ENCODE results near the gene SLC4A5. TPM values are rescaled to one million over a fixed set of nuclear protein-coding genes. Genes with fewer than 3 reads are reported as not detected.
A peak's percentile ranks its signal among the peaks of the same experiment; 100 is the strongest.

Gene SLC4A5
- total and polyA plus RNA-seq, 8 donors: 0.12 to 4.8 (median 0.58) TPM; not detected in 1

GRCh38 chr2:74206180-74206688 is 137.0 kb downstream of the SLC4A5 start:
- 28 to 63% (median 44%) methylated on average over 5 to 6 of the region's 6 CpGs for WGBS, 5 donors
- no peaks in the 10 kb centered on the region for H3K27me3 ChIP-seq
- H3K9me3 ChIP-seq: no peaks in the 10 kb centered on the region
- no peak for TF ChIP-seq EP300 (IDR thresholded peaks at IDR 0.05)
- peak in 1 of 7 experiments; percentile 4 for TF ChIP-seq CTCF (IDR thresholded peaks at IDR 0.05)
- peak in 2 of 3 donors; percentile 34 to 60 for TF ChIP-seq POLR2AphosphoS5 (IDR thresholded peaks at IDR 0.05)
- no peak for TF ChIP-seq POLR2A (IDR thresholded peaks at IDR 0.05)
- H3K4me3 ChIP-seq: peak overlapping the region in 1 of 4 donors; percentile 14
- intact Hi-C loops (cut with DNase I; ENCODE audit: low total_unique reads): no loop called here
- H3K36me3 ChIP-seq: peaks cover 18 to 52% (median 43%) of the 10 kb centered on the region in 4 donors
- peak overlapping the region; percentile 11 to 90 (median 73) for H3K27ac ChIP-seq
- H3K4me1 ChIP-seq: peaks cover 21 to 55% (median 42%) of the 10 kb centered on the region in 4 donors
- DNase-seq: peak; percentile 22 to 39

GRCh38 chr2:74205596-74205995 is 137.6 kb downstream of the SLC4A5 start:
- H3K9me3 ChIP-seq: no peaks in the 10 kb centered on the region
- intact Hi-C loops (cut with DNase I; ENCODE audit: low total_unique reads): no loop called here
- TF ChIP-seq POLR2AphosphoS5 (IDR thresholded peaks at IDR 0.05) (peak in 2 of 3 donors; percentile 32 to 58), POLR2A (IDR thresholded peaks at IDR 0.05) (no peak)
- H3K27ac ChIP-seq: peak overlapping the region; percentile 61 to 90 (median 73)
- no peaks in the 10 kb centered on the region for H3K27me3 ChIP-seq
- H3K4me3 ChIP-seq: no peak overlapping the region
- WGBS, 5 donors: 24 to 51% (median 29%) methylated on average over 6 of the region's 6 CpGs
- H3K36me3 ChIP-seq: peaks cover 18 to 46% (median 37%) of the 10 kb centered on the region in 4 donors
- H3K4me1 ChIP-seq: peaks cover 21 to 61% (median 46%) of the 10 kb centered on the region in 4 donors
- DNase-seq: peak; percentile 59 to 65

- 64 to 79% (median 68%) methylated on average over 5 of the region's 5 CpGs for WGBS, 5 donors
- no peak overlapping the region for H3K4me3 ChIP-seq
- no peaks in the 10 kb centered on the region for H3K9me3 ChIP-seq
- TF ChIP-seq POLR2A (IDR thresholded peaks at IDR 0.05) (no peak), CTCF (IDR thresholded peaks at IDR 0.05) (no peak), POLR2AphosphoS5 (IDR thresholded peaks at IDR 0.05) (no peak), EP300 (IDR thresholded peaks at IDR 0.05) (no peak)
- intact Hi-C loops (cut with DNase I; ENCODE audit: low total_unique reads): no loop called here
- peak overlapping the region in 4 of 5 donors; percentile 64 to 90 (median 78) for H3K27ac ChIP-seq
- H3K4me1 ChIP-seq: peaks cover 21 to 66% (median 48%) of the 10 kb centered on the region in 4 donors
- peaks cover 15 to 41% (median 32%) of the 10 kb centered on the region in 4 donors for H3K36me3 ChIP-seq
- H3K27me3 ChIP-seq: no peaks in the 10 kb centered on the region
- no peak for DNase-seq
These were observed 138.1 kb downstream of the SLC4A5 start for GRCh38 chr2:74205113-74205512.

GRCh38 chr2:74204436-74204835 is 138.8 kb downstream of the SLC4A5 start:
- no peak for DNase-seq
- intact Hi-C loops (cut with DNase I; ENCODE audit: low total_unique reads): no loop called here
- 91 to 98% (median 94%) methylated on average over 3 of the region's 3 CpGs for WGBS, 5 donors
- Histone ChIP-seq H3K27ac (peak overlapping the region in 4 of 5 donors; percentile 2 to 90 (median 52)), H3K4me3 (no peak overlapping the region), H3K36me3 (peaks cover 9 to 34% (median 25%) of the 10 kb centered on the region in 4 donors), H3K4me1 (peaks cover 26 to 73% (median 51%) of the 10 kb centered on the region in 4 donors), H3K9me3 (no peaks in the 10 kb centered on the region), H3K27me3 (no peaks in the 10 kb centered on the region)
- no peak for TF ChIP-seq EP300 (IDR thresholded peaks at IDR 0.05)
- TF ChIP-seq POLR2A (IDR thresholded peaks at IDR 0.05): no peak
- TF ChIP-seq CTCF (IDR thresholded peaks at IDR 0.05): no peak
- no peak for TF ChIP-seq POLR2AphosphoS5 (IDR thresholded peaks at IDR 0.05)

- TF ChIP-seq POLR2AphosphoS5 (IDR thresholded peaks at IDR 0.05) (peak; percentile 38 to 66 (median 39)), CTCF (IDR thresholded peaks at IDR 0.05) (no peak), EP300 (IDR thresholded peaks at IDR 0.05) (no peak), POLR2A (IDR thresholded peaks at IDR 0.05) (no peak)
- peak overlapping the region in 3 of 5 donors; percentile 49 to 99 (median 73) for H3K27ac ChIP-seq
- WGBS, 5 donors: 19 to 42% (median 36%) methylated on average over 1 of the region's 1 CpG
- peaks cover 0 to 14% (median 4%) of the 10 kb centered on the region in 4 donors for H3K36me3 ChIP-seq
- H3K27me3 ChIP-seq: no peaks in the 10 kb centered on the region
- peaks cover 27 to 75% (median 54%) of the 10 kb centered on the region in 4 donors for H3K4me1 ChIP-seq
- no peak for DNase-seq
- peak overlapping the region in 1 of 4 donors; percentile 86 for H3K4me3 ChIP-seq
- H3K9me3 ChIP-seq: no peaks in the 10 kb centered on the region
- intact Hi-C loops (cut with DNase I; ENCODE audit: low total_unique reads): no loop called here
These were observed 141.6 kb downstream of the SLC4A5 start for GRCh38 chr2:74201596-74201995.
